Measurements from ENCODE around the gene CREB1. TPM values are rescaled to one million over a fixed set of nuclear protein-coding genes. Genes with fewer than 3 reads are reported as not detected.
"Not testable (repeated sequence)": the region's sequence is repeated elsewhere in the genome, so short reads cannot be mapped to it uniquely, and the experiment has no call there.

CREB1 gene
- polyA plus RNA-seq, 1 of the 3 experiments (the other 2 are of a cell fraction), result 14.5 TPM

DNA sequence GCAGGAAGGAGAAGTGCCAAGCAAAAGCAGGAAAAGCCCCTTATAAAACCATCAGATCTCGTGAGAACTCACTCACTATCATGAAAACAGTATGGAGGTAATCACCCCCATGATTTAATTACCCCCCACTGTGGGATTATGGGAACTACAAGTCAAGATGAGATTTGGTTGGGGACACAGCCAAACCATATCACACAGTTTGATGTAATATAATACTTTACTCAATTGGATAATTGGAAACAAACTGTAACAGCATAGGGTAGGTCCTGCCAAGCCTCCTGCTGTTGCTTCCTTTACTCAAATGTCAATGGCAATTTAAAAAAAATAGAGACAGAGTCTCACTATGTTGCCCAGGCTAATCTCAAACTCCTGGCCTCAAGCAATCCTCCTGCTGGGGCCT is 110.9 kb downstream of the CREB1 start:
- TF ChIP-seq, protein P1, sequence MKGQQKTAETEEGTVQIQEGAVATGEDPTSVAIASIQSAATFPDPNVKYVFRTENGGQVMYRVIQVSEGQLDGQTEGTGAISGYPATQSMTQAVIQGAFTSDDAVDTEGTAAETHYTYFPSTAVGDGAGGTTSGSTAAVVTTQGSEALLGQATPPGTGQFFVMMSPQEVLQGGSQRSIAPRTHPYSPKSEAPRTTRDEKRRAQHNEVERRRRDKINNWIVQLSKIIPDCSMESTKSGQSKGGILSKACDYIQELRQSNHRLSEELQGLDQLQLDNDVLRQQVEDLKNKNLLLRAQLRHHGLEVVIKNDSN (IDR thresholded peaks at IDR 0.05; ENCODE audit: borderline replicate concordance, low read depth), result no peak
- TF ChIP-seq, protein P2, sequence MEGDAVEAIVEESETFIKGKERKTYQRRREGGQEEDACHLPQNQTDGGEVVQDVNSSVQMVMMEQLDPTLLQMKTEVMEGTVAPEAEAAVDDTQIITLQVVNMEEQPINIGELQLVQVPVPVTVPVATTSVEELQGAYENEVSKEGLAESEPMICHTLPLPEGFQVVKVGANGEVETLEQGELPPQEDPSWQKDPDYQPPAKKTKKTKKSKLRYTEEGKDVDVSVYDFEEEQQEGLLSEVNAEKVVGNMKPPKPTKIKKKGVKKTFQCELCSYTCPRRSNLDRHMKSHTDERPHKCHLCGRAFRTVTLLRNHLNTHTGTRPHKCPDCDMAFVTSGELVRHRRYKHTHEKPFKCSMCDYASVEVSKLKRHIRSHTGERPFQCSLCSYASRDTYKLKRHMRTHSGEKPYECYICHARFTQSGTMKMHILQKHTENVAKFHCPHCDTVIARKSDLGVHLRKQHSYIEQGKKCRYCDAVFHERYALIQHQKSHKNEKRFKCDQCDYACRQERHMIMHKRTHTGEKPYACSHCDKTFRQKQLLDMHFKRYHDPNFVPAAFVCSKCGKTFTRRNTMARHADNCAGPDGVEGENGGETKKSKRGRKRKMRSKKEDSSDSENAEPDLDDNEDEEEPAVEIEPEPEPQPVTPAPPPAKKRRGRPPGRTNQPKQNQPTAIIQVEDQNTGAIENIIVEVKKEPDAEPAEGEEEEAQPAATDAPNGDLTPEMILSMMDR (IDR thresholded peaks at IDR 0.05), result no peak
- TF ChIP-seq ZBTB33 (IDR thresholded peaks at IDR 0.05; ENCODE audit: borderline replicate concordance, low read depth) (no peak), SMC3 (IDR thresholded peaks at IDR 0.05; ENCODE audit: low read depth, low read length) (no peak)
- Histone ChIP-seq H3K4me3 (ENCODE audit: low read depth in 2 of 2, low read length in 1 of 2) (no peak overlapping the region), H3K4me2 (no peak overlapping the region), H3K79me2 (ENCODE audit: insufficient read depth) (no peaks in the 10 kb centered on the region), H3K9ac (no peak overlapping the region), H2AFZ (ENCODE audit: low read depth) (no peak overlapping the region), H3F3A (replicated peaks; ENCODE audit: insufficient read depth) (no peaks in the 10 kb centered on the region), H3K4me1 (ENCODE audit: control insufficient read depth in 1 of 2, insufficient read depth in 2 of 2, low read depth in 1 of 2, low read length in 1 of 2) (no peaks in the 10 kb centered on the region), H4K20me1 (ENCODE audit: insufficient read depth) (no peaks in the 10 kb centered on the region), H3K9me3 (no peaks in the 10 kb centered on the region), H3K27ac (ENCODE audit: low read depth in 2 of 2, low read length in 1 of 2) (no peak overlapping the region), H3K9me2 (no peaks in the 10 kb centered on the region), H3K27me3 (ENCODE audit: insufficient read depth) (no peaks in the 10 kb centered on the region), H3K36me3 (replicated peaks in 1 of 2; ENCODE audit: control insufficient read depth in 1 of 2, insufficient read depth in 2 of 2, low read length in 1 of 2) (no peaks in the 10 kb centered on the region)
- DNase-seq, result no peak
- POLR2A ChIA-PET, result no interaction called here
- CTCF ChIA-PET, result interaction anchor here (3.6 kb wide), 1 partner anchor 14 kb away, joined by 18 read pairs; no protein-coding TSS in a partner anchor
- WGBS (ENCODE audit: low lambda C conversion rate), result 50% methylated on average over 1 of the region's 1 CpG

- H3K4me2 ChIP-seq, result no peak overlapping the region
- TF ChIP-seq, protein P1 (IDR thresholded peaks at IDR 0.05; ENCODE audit: borderline replicate concordance, low read depth), result no peak
- TF ChIP-seq FOXJ3 (CRISPR knock-in tag; IDR thresholded peaks at IDR 0.05) (no peak), TCF12 (IDR thresholded peaks at IDR 0.05) (no peak), MXI1 (IDR thresholded peaks at IDR 0.05; ENCODE audit: low read depth, low read length) (no peak), USF2 (IDR thresholded peaks at IDR 0.05; ENCODE audit: borderline replicate concordance, low read depth, low read length) (no peak), TAF1 (IDR thresholded peaks at IDR 0.05; ENCODE audit: borderline replicate concordance, low read depth, low read length) (no peak), NRF1 (IDR thresholded peaks at IDR 0.05; ENCODE audit: low read depth, low read length) (no peak)
- POLR2A ChIA-PET, result no interaction called here
- no peaks in the 10 kb centered on the region for H4K20me1 ChIP-seq (ENCODE audit: insufficient read depth)
- H2AFZ ChIP-seq (ENCODE audit: low read depth), result no peak overlapping the region
- H3K9ac ChIP-seq, result no peak overlapping the region
- WGBS (ENCODE audit: low lambda C conversion rate), result 87% methylated on average over 1 of the region's 1 CpG
- H3K9me2 ChIP-seq, result no peaks in the 10 kb centered on the region
- H3F3A ChIP-seq (replicated peaks; ENCODE audit: insufficient read depth), result no peaks in the 10 kb centered on the region
- no peaks in the 10 kb centered on the region for H3K9me3 ChIP-seq
- no peaks in the 10 kb centered on the region for H3K4me1 ChIP-seq (ENCODE audit: control insufficient read depth in 1 of 2, insufficient read depth in 2 of 2, low read depth in 1 of 2, low read length in 1 of 2)
- H3K4me3 ChIP-seq (ENCODE audit: low read depth in 2 of 2, low read length in 1 of 2), result no peak overlapping the region
- H3K36me3 ChIP-seq (replicated peaks in 1 of 2; ENCODE audit: control insufficient read depth in 1 of 2, insufficient read depth in 2 of 2, low read length in 1 of 2), result no peaks in the 10 kb centered on the region
- H3K79me2 ChIP-seq (ENCODE audit: insufficient read depth), result no peaks in the 10 kb centered on the region
- CTCF ChIA-PET, result no interaction called here
- no peak overlapping the region for H3K27ac ChIP-seq (ENCODE audit: low read depth in 2 of 2, low read length in 1 of 2)
- no peaks in the 10 kb centered on the region for H3K27me3 ChIP-seq (ENCODE audit: insufficient read depth)
- no peak for DNase-seq
Observed at GRCh38 chr2:207643892-207644291, 114.1 kb downstream of the CREB1 start.

DNA sequence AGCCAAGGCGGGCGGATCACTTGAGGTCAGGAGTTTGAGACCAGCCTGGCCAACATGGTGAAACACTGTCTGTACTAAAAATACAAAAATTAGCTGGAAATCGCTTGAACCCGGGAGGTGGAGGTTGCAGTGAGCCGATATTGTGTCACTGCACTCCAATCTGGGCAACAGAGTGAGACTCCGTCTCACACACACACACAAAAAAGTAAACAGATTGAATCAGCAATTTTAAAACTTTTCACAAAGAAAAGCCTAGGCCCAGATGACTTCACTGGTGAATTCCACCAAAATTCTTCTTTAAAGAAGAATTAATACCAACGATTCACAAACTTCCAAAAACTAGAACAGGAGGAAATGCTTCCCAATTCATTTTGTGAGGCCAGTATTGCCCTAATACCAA is 116.8 kb downstream of the CREB1 start:
- H3K36me3 ChIP-seq (replicated peaks in 1 of 2; ENCODE audit: control insufficient read depth in 1 of 2, insufficient read depth in 2 of 2, low read length in 1 of 2); CTCF ChIA-PET; H3K79me2 ChIP-seq (ENCODE audit: insufficient read depth); H3F3A ChIP-seq (replicated peaks; ENCODE audit: insufficient read depth); H3K9me3 ChIP-seq; H3K9ac ChIP-seq; POLR2A ChIA-PET; H3K27me3 ChIP-seq (ENCODE audit: insufficient read depth); H3K4me1 ChIP-seq (ENCODE audit: control insufficient read depth in 1 of 2, insufficient read depth in 2 of 2, low read depth in 1 of 2, low read length in 1 of 2); H3K9me2 ChIP-seq; H3K27ac ChIP-seq (ENCODE audit: low read depth in 2 of 2, low read length in 1 of 2); H3K4me2 ChIP-seq; H2AFZ ChIP-seq (ENCODE audit: low read depth); DNase-seq; H4K20me1 ChIP-seq (ENCODE audit: insufficient read depth); H3K4me3 ChIP-seq (ENCODE audit: low read depth in 2 of 2, low read length in 1 of 2): not testable (repeated sequence)
- 88% methylated on average over 7 of the region's 7 CpGs for WGBS (ENCODE audit: low lambda C conversion rate)

Data from SK-N-SH (cell line).